Activated CD4-positive, CD25-positive, alpha-beta regulatory T cell treated with anti-CD3 and anti-CD28 coated beads, Interleukin-2, amount 50 U/mL, for 72 hours (primary cell): ENCODE data around the gene TGFBR3.

Experiments
- DNase-seq: peaks from one replicate; pipeline ENCODE4 v3.0.0; 2021

Gene TGFBR3

GRCh38 chr1:91730801-91731732 lies 154.9 kb downstream of the TGFBR3 start:
- no peak for DNase-seq

- DNase-seq, result no peak
Measured at GRCh38 chr1:91729621-91730358, 156.2 kb downstream of the TGFBR3 start.

DNA sequence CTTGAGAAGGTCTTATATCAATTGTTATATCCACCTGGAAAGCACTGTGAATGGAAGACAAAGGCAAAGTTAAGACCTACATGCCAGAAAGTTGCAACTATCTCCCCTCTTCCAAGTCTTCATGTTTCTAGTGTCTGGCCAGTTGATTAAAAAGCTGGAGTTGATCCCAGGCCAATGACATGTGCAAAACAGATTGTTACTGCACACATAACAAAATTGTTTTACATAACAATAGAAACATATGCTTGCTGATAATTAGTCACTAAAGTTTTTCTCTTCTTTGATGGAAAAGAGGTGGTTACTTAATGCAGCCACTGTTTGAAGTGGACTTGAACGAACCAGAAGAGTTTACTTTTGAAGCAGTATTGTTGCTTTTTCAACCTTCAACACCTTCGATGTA lies 158.2 kb downstream of the TGFBR3 start:
- DNase-seq, result no peak

DNA sequence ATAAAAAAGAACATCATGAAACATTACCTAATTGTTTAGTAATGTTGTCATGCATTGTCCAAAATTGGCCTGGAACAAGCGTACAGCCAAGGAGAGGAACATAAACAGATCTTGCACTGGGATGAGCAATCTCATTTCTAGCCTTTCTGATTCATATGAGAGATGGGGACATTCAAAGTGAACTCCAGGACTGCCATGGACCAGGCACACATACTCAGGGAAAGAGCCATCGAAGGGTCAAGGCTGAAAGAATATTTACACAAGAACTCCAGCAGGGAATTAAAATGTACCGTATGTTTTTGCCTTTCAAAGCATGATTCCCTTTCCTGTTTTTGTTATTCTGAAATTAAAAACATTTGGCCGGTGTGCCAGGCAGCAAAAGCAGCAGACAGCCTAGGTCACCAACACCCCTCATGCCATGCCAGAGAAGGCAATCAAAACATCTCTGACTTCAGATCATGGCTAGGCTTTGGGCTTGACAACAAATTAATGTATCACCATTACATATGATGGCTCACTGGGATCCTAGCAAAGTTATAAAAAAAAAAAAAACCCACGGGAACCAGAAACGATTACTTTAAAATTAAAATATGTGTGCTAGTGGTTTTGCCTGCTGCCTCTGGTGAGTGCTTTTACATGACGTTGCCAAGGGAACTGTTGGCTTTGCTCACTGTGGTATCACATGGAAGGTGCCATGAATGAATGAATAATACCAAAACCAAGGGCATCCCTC lies 159.8 kb downstream of the TGFBR3 start:
- no peak for DNase-seq

DNA sequence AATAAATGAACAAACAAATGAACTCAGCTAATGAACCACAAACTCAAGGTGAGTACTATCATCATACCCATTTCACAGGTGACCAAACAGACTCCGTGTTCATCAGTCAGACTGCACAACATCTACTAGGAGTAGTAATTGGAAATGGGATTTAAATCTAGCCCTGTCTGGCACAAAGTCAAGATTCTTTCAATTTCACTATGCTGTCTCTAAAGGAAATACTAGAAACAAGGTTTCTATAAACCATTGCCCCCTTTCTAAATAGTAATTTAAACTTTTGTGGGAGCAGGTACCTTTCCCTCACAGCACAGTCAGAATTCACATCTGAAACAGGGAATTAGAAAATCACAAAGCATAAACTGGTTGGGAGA lies 160.3 kb downstream of the TGFBR3 start:
- DNase-seq, result no peak

DNA sequence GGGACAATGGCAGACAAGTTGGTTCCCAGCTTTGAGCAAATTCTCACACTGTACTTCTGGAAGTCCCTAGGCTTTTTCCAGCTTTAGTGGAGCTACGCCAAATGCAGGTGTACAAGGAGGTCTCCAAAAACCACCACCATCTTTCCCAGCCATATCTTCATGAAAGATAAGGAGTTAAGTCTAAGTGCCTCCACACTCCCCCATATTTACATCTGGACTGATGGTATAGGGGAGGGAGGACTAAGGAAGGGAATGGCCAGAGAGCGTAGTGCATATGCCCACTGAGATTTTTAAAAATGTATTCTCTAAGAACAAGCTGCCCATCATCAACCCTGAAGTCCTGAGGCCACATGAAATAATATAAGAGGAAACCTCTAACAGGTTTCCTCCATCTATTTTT lies 161.3 kb downstream of the TGFBR3 start:
- no peak for DNase-seq

DNA sequence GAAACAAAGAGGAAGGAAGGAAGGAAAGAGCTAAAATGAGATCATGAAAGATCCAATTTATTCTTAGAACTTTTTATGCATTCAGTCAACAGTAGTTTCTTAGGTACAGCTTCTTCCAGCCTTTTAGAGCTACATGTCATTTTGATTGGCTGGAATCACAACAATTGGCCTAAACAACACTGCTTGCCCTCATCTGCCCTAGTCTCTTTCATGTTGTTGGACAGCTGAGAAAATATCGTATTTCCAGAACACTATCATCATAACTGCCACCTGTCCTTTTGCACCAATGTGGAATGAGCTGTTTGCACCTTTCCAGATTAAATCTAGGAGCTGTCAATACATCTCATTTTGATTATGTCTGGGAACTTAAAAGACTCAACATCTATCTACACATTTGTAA lies 161.7 kb downstream of the TGFBR3 start:
- DNase-seq, result no peak

GRCh38 chr1:91720044-91720443 lies 165.9 kb downstream of the TGFBR3 start:
- DNase-seq, result no peak

DNA sequence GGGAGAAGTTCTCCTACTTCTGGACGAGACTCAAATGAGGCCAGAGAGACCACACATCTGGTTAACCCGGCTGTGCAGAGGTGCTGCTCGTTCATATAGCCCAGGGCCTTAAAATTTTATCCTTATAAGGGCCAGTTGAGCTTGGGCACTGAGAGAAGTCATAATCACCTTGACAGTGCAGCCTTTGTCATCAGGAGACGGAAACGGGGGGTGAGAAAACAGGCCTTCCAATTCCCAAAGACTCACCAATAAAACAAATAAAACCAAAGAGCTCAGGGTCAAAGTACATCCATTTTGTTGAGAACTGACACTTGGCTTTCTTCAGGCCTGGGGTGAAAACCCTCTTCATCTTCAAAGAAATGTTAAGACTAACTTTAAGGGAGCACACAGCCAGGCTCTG lies 167.1 kb downstream of the TGFBR3 start:
- DNase-seq, result no peak

GRCh38 chr1:91718368-91718767 lies 167.6 kb downstream of the TGFBR3 start:
- DNase-seq, result no peak

- DNase-seq, result no peak
Measured at GRCh38 chr1:91717839-91718238, 168.1 kb downstream of the TGFBR3 start.

GRCh38 chr1:91716339-91716738 lies 169.6 kb downstream of the TGFBR3 start:
- no peak for DNase-seq

DNA sequence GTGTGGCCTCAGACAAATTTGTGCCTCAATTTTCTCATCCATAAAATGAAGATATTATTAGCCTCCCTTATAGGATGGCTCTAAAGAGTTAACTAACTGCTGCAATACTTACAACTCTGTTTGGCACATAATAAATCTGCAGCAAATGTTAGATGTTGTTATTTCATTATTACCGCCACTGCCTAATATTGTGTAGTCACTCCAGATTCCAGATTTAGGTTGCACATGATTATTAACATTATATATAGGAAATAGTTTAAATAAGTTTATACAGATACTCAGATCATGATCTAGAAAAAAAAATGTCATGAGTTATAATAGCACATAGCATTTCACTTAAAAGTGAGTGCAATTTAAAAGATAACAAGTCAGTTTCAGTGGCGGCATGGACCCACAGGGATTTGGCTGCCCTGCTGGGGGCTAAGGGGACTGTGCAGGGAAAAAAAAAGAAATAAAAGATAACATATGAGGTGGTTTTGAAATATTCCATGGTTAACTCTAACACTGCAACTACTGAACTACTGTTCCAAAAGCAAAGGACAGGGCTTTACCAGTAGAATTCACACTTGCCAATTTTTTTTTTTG lies 170.4 kb downstream of the TGFBR3 start:
- no peak for DNase-seq

DNA sequence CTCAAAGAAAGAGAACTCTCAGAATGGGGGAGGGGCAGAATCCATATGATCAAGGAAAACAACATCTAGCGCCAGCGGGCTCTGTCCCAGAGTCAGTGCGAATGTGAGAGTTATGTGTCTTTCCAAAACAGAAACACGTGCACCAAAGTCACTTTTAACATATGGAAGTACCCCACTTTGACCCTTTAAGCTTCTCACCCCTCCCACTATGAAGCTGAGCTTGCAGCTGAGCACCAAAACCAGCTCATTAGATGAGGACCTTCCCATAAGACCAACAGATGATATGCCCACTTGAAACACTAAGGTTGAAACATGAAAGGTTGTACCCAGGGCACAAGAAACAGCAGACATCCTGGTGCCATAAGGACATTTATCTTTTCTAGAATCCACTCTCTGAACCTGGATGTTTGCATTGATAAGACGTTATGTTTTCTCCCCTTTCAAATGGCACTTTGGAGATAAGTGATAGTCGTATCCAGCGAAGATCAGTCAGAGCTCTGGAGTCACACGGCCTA lies 171.0 kb downstream of the TGFBR3 start:
- no peak for DNase-seq

GRCh38 chr1:91712981-91713841 lies 172.7 kb downstream of the TGFBR3 start:
- DNase-seq, result no peak

- DNase-seq, result no peak
Measured at GRCh38 chr1:91712393-91712792, 173.6 kb downstream of the TGFBR3 start.

- no peak for DNase-seq
Measured at GRCh38 chr1:91711504-91712247, 174.3 kb downstream of the TGFBR3 start.

DNA sequence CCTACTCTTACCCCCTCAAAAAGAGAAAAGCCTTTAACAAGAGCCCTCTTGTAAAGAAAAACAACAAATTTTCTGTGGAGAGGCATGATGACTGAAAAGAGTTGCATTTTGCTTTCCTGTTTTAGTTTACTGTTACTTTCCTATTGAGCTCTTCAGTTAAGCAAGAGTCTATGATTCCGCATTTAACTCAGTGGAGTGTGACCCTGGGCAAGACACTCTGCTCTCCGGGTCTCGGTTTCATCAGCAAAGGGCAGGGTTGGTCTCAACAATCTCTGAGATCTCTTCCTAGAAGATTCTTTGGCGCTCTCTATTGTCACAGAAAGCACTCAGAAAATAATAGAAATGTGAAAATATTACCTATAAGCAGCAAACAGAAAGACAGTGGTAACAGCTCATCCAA lies 175.7 kb downstream of the TGFBR3 start:
- no peak for DNase-seq

- DNase-seq, result no peak
Measured at GRCh38 chr1:91708691-91709090, 177.3 kb downstream of the TGFBR3 start.

DNA sequence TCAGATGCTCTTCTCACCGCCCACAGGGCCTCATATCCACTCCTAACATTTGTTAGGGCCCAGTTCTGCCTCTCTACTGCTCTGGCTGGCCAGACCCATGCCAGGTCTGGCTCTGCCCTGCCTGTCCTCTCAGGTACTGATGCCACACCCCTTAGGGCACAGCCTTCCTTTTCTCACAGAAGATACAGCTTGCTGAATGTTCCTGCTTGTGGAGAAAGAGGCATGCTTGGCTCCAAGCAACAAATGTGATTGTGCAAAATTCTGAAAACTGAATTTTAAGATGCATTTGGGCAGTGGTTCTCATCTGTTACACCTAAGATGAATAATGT lies 178.1 kb downstream of the TGFBR3 start:
- no peak for DNase-seq
